Measurements from ENCODE around the gene ACSS1.

ACSS1 gene

DNA sequence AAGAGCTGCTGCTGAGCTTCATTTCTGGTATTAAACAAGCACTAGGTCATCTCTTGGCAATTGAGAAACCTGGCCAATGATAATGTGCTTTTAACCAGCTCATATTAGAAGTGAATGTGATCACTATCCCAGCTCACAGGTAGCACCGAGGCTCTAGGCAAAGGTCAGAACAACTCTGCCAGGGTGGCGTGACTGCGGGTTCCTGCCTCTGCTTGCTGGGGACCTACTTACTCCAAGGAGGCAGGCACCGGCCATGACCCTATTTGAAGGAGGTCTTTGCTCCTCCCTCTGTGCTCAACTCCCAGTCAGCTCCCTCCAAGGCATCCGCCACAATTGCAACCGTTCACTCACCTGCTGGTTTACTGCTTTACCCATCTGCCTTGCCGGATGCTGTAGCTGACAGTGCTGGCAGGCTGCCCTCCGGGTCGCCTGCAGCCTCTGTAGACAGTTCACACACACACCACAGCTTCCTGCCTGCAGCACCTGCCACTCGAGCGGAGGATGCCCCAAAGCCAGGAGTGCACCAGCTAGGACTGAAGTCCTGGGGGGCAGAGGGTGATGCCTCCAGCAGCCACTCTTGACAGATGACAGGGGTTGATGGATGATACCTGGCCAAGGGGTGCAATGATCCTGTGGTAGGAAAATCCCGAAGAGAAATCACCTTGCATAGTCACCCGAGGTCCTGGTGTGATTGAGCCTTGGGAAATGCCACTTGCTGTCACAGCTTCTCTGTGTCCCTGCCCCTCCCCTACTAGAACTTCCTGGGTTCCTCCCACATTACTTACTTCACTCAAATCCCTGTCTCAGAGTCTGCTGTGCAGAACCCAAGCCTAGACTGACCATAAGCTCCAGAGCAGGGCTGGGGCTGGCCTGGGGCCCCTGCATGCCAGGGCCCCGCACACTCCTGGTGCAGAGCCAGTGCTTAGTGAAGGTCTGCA lies 32.8 kb upstream of the ACSS1 start:
- H3K27me3 ChIP-seq (ENCODE audit: insufficient read depth, poor library complexity, severe bottlenecking), result peaks cover 43% of the 10 kb centered on the region
- no peaks in the 10 kb centered on the region for H3K4me1 ChIP-seq (ENCODE audit: insufficient read depth, poor library complexity, severe bottlenecking)
- H3K9me3 ChIP-seq (ENCODE audit: severe bottlenecking), result no peaks in the 10 kb centered on the region
- no peak overlapping the region for H3K27ac ChIP-seq (ENCODE audit: poor library complexity, severe bottlenecking)
- ATAC-seq (ENCODE audit: low read depth) (peak; percentile 76), DNase-seq (ENCODE audit: low spot score) (peak; percentile 39)
- TF ChIP-seq, protein P1, sequence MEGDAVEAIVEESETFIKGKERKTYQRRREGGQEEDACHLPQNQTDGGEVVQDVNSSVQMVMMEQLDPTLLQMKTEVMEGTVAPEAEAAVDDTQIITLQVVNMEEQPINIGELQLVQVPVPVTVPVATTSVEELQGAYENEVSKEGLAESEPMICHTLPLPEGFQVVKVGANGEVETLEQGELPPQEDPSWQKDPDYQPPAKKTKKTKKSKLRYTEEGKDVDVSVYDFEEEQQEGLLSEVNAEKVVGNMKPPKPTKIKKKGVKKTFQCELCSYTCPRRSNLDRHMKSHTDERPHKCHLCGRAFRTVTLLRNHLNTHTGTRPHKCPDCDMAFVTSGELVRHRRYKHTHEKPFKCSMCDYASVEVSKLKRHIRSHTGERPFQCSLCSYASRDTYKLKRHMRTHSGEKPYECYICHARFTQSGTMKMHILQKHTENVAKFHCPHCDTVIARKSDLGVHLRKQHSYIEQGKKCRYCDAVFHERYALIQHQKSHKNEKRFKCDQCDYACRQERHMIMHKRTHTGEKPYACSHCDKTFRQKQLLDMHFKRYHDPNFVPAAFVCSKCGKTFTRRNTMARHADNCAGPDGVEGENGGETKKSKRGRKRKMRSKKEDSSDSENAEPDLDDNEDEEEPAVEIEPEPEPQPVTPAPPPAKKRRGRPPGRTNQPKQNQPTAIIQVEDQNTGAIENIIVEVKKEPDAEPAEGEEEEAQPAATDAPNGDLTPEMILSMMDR (IDR thresholded peaks at IDR 0.05; ENCODE audit: poor library complexity, severe bottlenecking), result no peak
- no peak overlapping the region for H3K4me3 ChIP-seq (ENCODE audit: severe bottlenecking)
- no peaks in the 10 kb centered on the region for H3K36me3 ChIP-seq (ENCODE audit: low read depth)

GRCh38 chr20:25089662-25090061 lies 31.7 kb upstream of the ACSS1 start:
- ATAC-seq (ENCODE audit: low read depth) (no peak), DNase-seq (ENCODE audit: low spot score) (peak; percentile 46)
- Histone ChIP-seq H3K27ac (ENCODE audit: poor library complexity, severe bottlenecking) (no peak overlapping the region), H3K9me3 (ENCODE audit: severe bottlenecking) (no peaks in the 10 kb centered on the region), H3K4me3 (ENCODE audit: severe bottlenecking) (no peak overlapping the region), H3K36me3 (ENCODE audit: low read depth) (no peaks in the 10 kb centered on the region), H3K4me1 (ENCODE audit: insufficient read depth, poor library complexity, severe bottlenecking) (no peaks in the 10 kb centered on the region), H3K27me3 (ENCODE audit: insufficient read depth, poor library complexity, severe bottlenecking) (peaks cover 53% of the 10 kb centered on the region)
- TF ChIP-seq, protein P1 (IDR thresholded peaks at IDR 0.05; ENCODE audit: poor library complexity, severe bottlenecking), result no peak

DNA sequence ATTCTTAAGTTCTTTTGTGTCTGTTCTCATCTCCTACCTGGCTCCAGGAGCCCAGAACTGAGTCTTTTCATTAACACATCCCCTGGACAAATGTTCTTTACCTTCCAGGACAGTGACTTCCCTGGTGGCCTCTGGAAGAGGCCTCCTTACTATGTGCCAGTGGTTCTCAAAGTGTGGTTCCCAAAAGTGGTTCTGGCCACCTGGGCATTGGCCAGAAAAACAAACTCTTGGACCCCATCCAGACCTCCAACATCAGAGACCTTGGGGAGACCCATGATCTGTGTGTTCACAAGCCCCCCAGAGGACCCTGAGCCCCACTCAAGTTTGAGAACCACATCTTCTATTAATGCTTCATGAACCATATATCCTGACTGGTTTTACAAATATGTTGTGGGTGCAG lies 31.2 kb upstream of the ACSS1 start:
- Histone ChIP-seq H3K9me3 (ENCODE audit: severe bottlenecking) (no peaks in the 10 kb centered on the region), H3K27me3 (ENCODE audit: insufficient read depth, poor library complexity, severe bottlenecking) (peaks cover 56% of the 10 kb centered on the region), H3K4me3 (ENCODE audit: severe bottlenecking) (no peak overlapping the region), H3K4me1 (ENCODE audit: insufficient read depth, poor library complexity, severe bottlenecking) (no peaks in the 10 kb centered on the region), H3K36me3 (ENCODE audit: low read depth) (no peaks in the 10 kb centered on the region), H3K27ac (ENCODE audit: poor library complexity, severe bottlenecking) (no peak overlapping the region)
- no peak for ATAC-seq (ENCODE audit: low read depth)
- TF ChIP-seq, protein P1 (IDR thresholded peaks at IDR 0.05; ENCODE audit: poor library complexity, severe bottlenecking), result no peak
- DNase-seq (ENCODE audit: low spot score), result no peak

GRCh38 chr20:25088267-25088666 lies 30.3 kb upstream of the ACSS1 start:
- ATAC-seq (ENCODE audit: low read depth) (no peak), DNase-seq (ENCODE audit: low spot score) (no peak)
- TF ChIP-seq, protein P1 (IDR thresholded peaks at IDR 0.05; ENCODE audit: poor library complexity, severe bottlenecking), result no peak
- no peak overlapping the region for H3K4me3 ChIP-seq (ENCODE audit: severe bottlenecking)
- H3K4me1 ChIP-seq (ENCODE audit: insufficient read depth, poor library complexity, severe bottlenecking), result no peaks in the 10 kb centered on the region
- H3K27ac ChIP-seq (ENCODE audit: poor library complexity, severe bottlenecking), result no peak overlapping the region
- no peaks in the 10 kb centered on the region for H3K9me3 ChIP-seq (ENCODE audit: severe bottlenecking)
- H3K27me3 ChIP-seq (ENCODE audit: insufficient read depth, poor library complexity, severe bottlenecking), result peaks cover 58% of the 10 kb centered on the region
- H3K36me3 ChIP-seq (ENCODE audit: low read depth), result no peaks in the 10 kb centered on the region
